ENCODE results near the gene TNNC2. TPM values are rescaled to one million over a fixed set of nuclear protein-coding genes. Genes with fewer than 3 reads are reported as not detected.
A peak's percentile ranks its signal among the peaks of the same experiment; 100 is the strongest.

The TNNC2 gene
- total and polyA plus RNA-seq, 2 experiments from 2014 or later = 0.59 to 32.5 TPM

GRCh38 chr20:45840700-45841198, 13.6 kb upstream of the TNNC2 start:
- Histone ChIP-seq H3K36me3 (ENCODE audit: insufficient read depth) (peaks cover 10% of the 10 kb centered on the region; the same call in 1 of the 2 replicates), H3K4me2 (no peak overlapping the region), H3K4me3 (no peak overlapping the region), H3K79me2 (replicated peaks; ENCODE audit: insufficient read depth) (no peaks in the 10 kb centered on the region), H3K9me2 (ENCODE audit: insufficient read depth) (no peaks in the 10 kb centered on the region), H3F3A (replicated peaks; ENCODE audit: low read depth) (peaks cover 12% of the 10 kb centered on the region; the same call in 1 of the 2 replicates), H3K4me1 (ENCODE audit: insufficient read depth) (no peaks in the 10 kb centered on the region; the same call in 1 of the 2 replicates), H3K27me3 (ENCODE audit: insufficient read depth) (no peaks in the 10 kb centered on the region), H3K27ac (ENCODE audit: low read depth) (no peak overlapping the region), H4K20me1 (replicated peaks; ENCODE audit: insufficient read depth) (peaks cover 7% of the 10 kb centered on the region), H2AFZ (no peak overlapping the region)
- Mint-ChIP-seq H3K9me3 (no peaks in the 10 kb centered on the region), H3K4me1 (no peaks in the 10 kb centered on the region; the same call in 2 of the 3 replicates), H3K27me3 (ENCODE audit: insufficient read depth, low read depth, poor library complexity) (peaks cover 7% of the 10 kb centered on the region), H3K4me3 (no peak overlapping the region), H3K36me3 (ENCODE audit: low read depth) (peaks cover 33% of the 10 kb centered on the region), H3K27ac (no peak overlapping the region)
- no peak for TF ChIP-seq NANOG (IDR thresholded peaks at IDR 0.05; ENCODE audit: borderline replicate concordance)
- TF ChIP-seq CREB1 (CRISPR knock-in tag; IDR thresholded peaks at IDR 0.05; ENCODE audit: low read depth) = no peak
- peak in 1 of 2 experiments; percentile 45; a peak in 2 of 4 replicates for TF ChIP-seq CTCF (conservative IDR thresholded peaks at IDR 0.05; ENCODE audit: low read depth in 2 of 2)
- no peak for TF ChIP-seq POLR2AphosphoS5 (IDR thresholded peaks at IDR 0.05; ENCODE audit: low read depth)
- TF ChIP-seq JUNB (IDR thresholded peaks at IDR 0.05; ENCODE audit: unreplicated experiment) = no peak
- TF ChIP-seq EZH2 (IDR thresholded peaks at IDR 0.05; ENCODE audit: low read depth, unreplicated experiment) = no peak
- no peak for TF ChIP-seq STAT1 (IDR thresholded peaks at IDR 0.05; ENCODE audit: unreplicated experiment)
- no peak for TF ChIP-seq ZNF114 (CRISPR knock-in tag; IDR thresholded peaks at IDR 0.05)
- no peak for TF ChIP-seq REST (IDR thresholded peaks at IDR 0.05; ENCODE audit: unreplicated experiment)
- no peak for DNase-seq (ENCODE audit: low spot score)
- ATAC-seq = peak; percentile 49

GRCh38 chr20:45836841-45837240, 9.7 kb upstream of the TNNC2 start:
- H3K79me2 ChIP-seq (replicated peaks; ENCODE audit: insufficient read depth) = 0 out of 2 replicates have a peak, but pooled peaks cover 3% of the 10 kb centered on the region
- H3K36me3 Mint-ChIP-seq (ENCODE audit: low read depth) = peaks cover 18% of the 10 kb centered on the region; the same call in 2 of the 3 replicates
- H3F3A ChIP-seq (replicated peaks; ENCODE audit: low read depth) = peaks cover 15% of the 10 kb centered on the region
- no peak overlapping the region for H3K4me2 ChIP-seq
- no peaks in the 10 kb centered on the region for H3K27me3 ChIP-seq (ENCODE audit: insufficient read depth)
- no peak for DNase-seq (ENCODE audit: low spot score)
- H3K36me3 ChIP-seq (ENCODE audit: insufficient read depth) = no peaks in the 10 kb centered on the region
- no peak overlapping the region for H3K4me3 ChIP-seq
- peaks cover 20% of the 10 kb centered on the region; the same call in 1 of the 2 replicates for H3K4me1 ChIP-seq (ENCODE audit: insufficient read depth)
- ATAC-seq = no peak
- peaks cover 13% of the 10 kb centered on the region for H4K20me1 ChIP-seq (replicated peaks; ENCODE audit: insufficient read depth)
- H3K27me3 Mint-ChIP-seq (ENCODE audit: insufficient read depth, low read depth, poor library complexity) = peaks cover 14% of the 10 kb centered on the region
- peaks cover 12% of the 10 kb centered on the region for H3K4me1 Mint-ChIP-seq
- H3K9me3 Mint-ChIP-seq = no peaks in the 10 kb centered on the region
- H2AFZ ChIP-seq = no peak overlapping the region
- no peaks in the 10 kb centered on the region for H3K9me2 ChIP-seq (ENCODE audit: insufficient read depth)
- no peak overlapping the region for H3K4me3 Mint-ChIP-seq
- no peak overlapping the region for H3K27ac ChIP-seq (ENCODE audit: low read depth)
- no peak overlapping the region for H3K27ac Mint-ChIP-seq
- TF ChIP-seq CREB1 (CRISPR knock-in tag; IDR thresholded peaks at IDR 0.05; ENCODE audit: low read depth) (no peak), REST (IDR thresholded peaks at IDR 0.05; ENCODE audit: unreplicated experiment) (no peak), EZH2phosphoT487 (IDR thresholded peaks at IDR 0.05; ENCODE audit: unreplicated experiment) (no peak), ZNF114 (CRISPR knock-in tag; IDR thresholded peaks at IDR 0.05) (no peak), NANOG (IDR thresholded peaks at IDR 0.05; ENCODE audit: borderline replicate concordance) (no peak), STAT1 (IDR thresholded peaks at IDR 0.05; ENCODE audit: unreplicated experiment) (no peak), ZNF331 (CRISPR knock-in tag; IDR thresholded peaks at IDR 0.05; ENCODE audit: low read depth) (no peak)

Data from GM23338 (cell line).